T-helper 9 cell (primary cell): Measurements from ENCODE around the gene DNAJA2.

Source experiments
- DNase-seq: peaks from one replicate; pipeline ENCODE4 v3.0.0-alpha.2; 2020

DNAJA2 gene

GRCh38 chr16:46924402-46924801, 49.1 kb downstream of the DNAJA2 start:
- DNase-seq, result no peak

- no peak for DNase-seq
These were observed 49.8 kb downstream of the DNAJA2 start for GRCh38 chr16:46923513-46924295.

GRCh38 chr16:46922239-46922638, 51.2 kb downstream of the DNAJA2 start:
- DNase-seq, result no peak

GRCh38 chr16:46920402-46921068, 52.9 kb downstream of the DNAJA2 start:
- DNase-seq, result no peak

GRCh38 chr16:46918905-46919792, 54.3 kb downstream of the DNAJA2 start:
- DNase-seq, result no peak

- no peak for DNase-seq
These were observed 55.1 kb downstream of the DNAJA2 start for GRCh38 chr16:46918400-46918799.

GRCh38 chr16:46916980-46917379, 56.5 kb downstream of the DNAJA2 start:
- DNase-seq, result no peak

GRCh38 chr16:46915483-46916025, 57.9 kb downstream of the DNAJA2 start:
- DNase-seq, result no peak

- no peak for DNase-seq
These were observed 58.8 kb downstream of the DNAJA2 start for GRCh38 chr16:46914556-46915201.

GRCh38 chr16:46911650-46912049, 61.8 kb downstream of the DNAJA2 start:
- no peak for DNase-seq

- no peak for DNase-seq
These were observed 62.4 kb downstream of the DNAJA2 start for GRCh38 chr16:46911038-46911437.

GRCh38 chr16:46908540-46909372, 64.7 kb downstream of the DNAJA2 start:
- peak; percentile 60 for DNase-seq

GRCh38 chr16:46907061-46907774, 66.3 kb downstream of the DNAJA2 start:
- DNase-seq, result no peak

GRCh38 chr16:46906360-46907060, 67.0 kb downstream of the DNAJA2 start:
- DNase-seq, result no peak
